Gastrocnemius medialis (tissue), 4 donors: Measurements from ENCODE around the gene SUPT3H. TPM values are rescaled to one million over a fixed set of nuclear protein-coding genes. Genes with fewer than 3 reads are reported as not detected.
"Not testable (repeated sequence)": the region's sequence is repeated elsewhere in the genome, so short reads cannot be mapped to it uniquely, and the experiment has no call there.

ENCODE experiments used
- ATAC-seq, 2 donors: fragments of 150-250 bp; one replicate each; pipeline ENCODE4 v1.9.1; 2016
- DNase-seq, 2 donors: peaks; one replicate each; pipeline ENCODE4 v3.0.0-alpha.2; 2019
- H3K27ac ChIP-seq, 4 donors: fragments of 200-600 bp; sonication (generic); 1 replicate in 1 of 4; 2 replicates in 3 of 4; pipeline ENCODE4 v1.5.1; 2016 to 2018; ENCODE audit warnings: mild to moderate bottlenecking in 2 of 4, moderate library complexity in 1 of 4
- H3K27me3 ChIP-seq, 3 donors: fragments of 200-600 bp; sonication (generic) in 2 of 3; 1 replicate in 1 of 3; 2 replicates in 2 of 3; pipeline versions ENCODE4 v1.5.1 to v1.6.0; 2016 to 2019; ENCODE audit warnings: mild to moderate bottlenecking in 1 of 3, moderate library complexity in 1 of 3
- H3K36me3 ChIP-seq, 2 donors: fragments of 200-600 bp; sonication (generic) in 1 of 2; one replicate each; pipeline ENCODE4 v1.5.1; 2017 to 2018
- H3K4me1 ChIP-seq, 2 donors: fragments of 200-600 bp; sonication (generic) in 1 of 2; one replicate each; pipeline ENCODE4 v1.5.1; 2016 to 2017; ENCODE audit warnings: mild to moderate bottlenecking in 2 of 2
- H3K4me3 ChIP-seq, 4 donors: fragments of 200-600 bp; sonication (generic) in 3 of 4; 1 replicate in 1 of 4; 2 replicates in 3 of 4; pipeline ENCODE4 v1.5.1; 2016 to 2019; ENCODE audit warnings: mild to moderate bottlenecking in 2 of 4
- H3K9me3 ChIP-seq, 3 donors: fragments of 200-600 bp; sonication (generic) in 2 of 3; 1 replicate in 1 of 3; 2 replicates in 2 of 3; pipeline ENCODE4 v1.5.1; 2016 to 2019
- CTCF ChIP-seq, 5 experiments: fragments of 450-650 bp in 3 of 5; fragments of 200-600 bp in 2 of 5; sonication (generic) in 2 of 5; IDR thresholded peaks in 4 of 5; conservative IDR thresholded peaks in 1 of 5; 1 replicate in 4 of 5; 2 replicates in 1 of 5; pipeline ENCODE4 v1.5.1; 2016 to 2019; ENCODE audit warnings: antibody characterized with exemption in 5 of 5, mild to moderate bottlenecking in 3 of 5, moderate library complexity in 3 of 5
- POLR2A ChIP-seq, 2 donors: fragments of 450-650 bp; IDR thresholded peaks; one replicate each; pipeline ENCODE4 v1.6.1; 2017; ENCODE audit warnings: antibody characterized with exemption in 2 of 2, mild to moderate bottlenecking in 2 of 2, moderate library complexity in 2 of 2
- in situ Hi-C, 4 donors: fragments of 200-750 bp; cut with MboI; loops; one replicate each; pipeline versions ENCODE4 v1.15.0 to v1.8.0; 2017; ENCODE audit warnings: low sequenced_read_pairs in 4 of 4
- intact Hi-C: fragments of 100-400 bp; cut with DNase I; formaldehyde crosslinking; loops from one replicate; pipeline ENCODE4 v1.15.1; 2023; ENCODE audit warnings: low total_unique reads
- total RNA-seq, 4 donors: library from RNA; depleted of rRNA; stranded (reverse); fragments of >200 nt; gene quantifications; one replicate each; pipeline versions ENCODE4 v1.1.0 to v1.2.3, GENCODE V29; 2016

The SUPT3H gene
- total RNA-seq, 4 donors from 2014 or later: 1.5 to 9.0 (median 4.2) TPM

- no peaks in the 10 kb centered on the region for H3K36me3 ChIP-seq
- no peak for ATAC-seq
- no peaks in the 10 kb centered on the region for H3K9me3 ChIP-seq
- in situ Hi-C loops (no loop called here), intact Hi-C loops (no loop called here)
- no peak for TF ChIP-seq POLR2A (IDR thresholded peaks at IDR 0.05)
- no peak overlapping the region for H3K4me3 ChIP-seq
- H3K4me1 ChIP-seq: no peaks in the 10 kb centered on the region
- no peak for DNase-seq
- no peak overlapping the region for H3K27ac ChIP-seq
- H3K27me3 ChIP-seq: no peaks in the 10 kb centered on the region
Observed at GRCh38 chr6:45293306-45293705, 84.4 kb downstream of the SUPT3H start.

GRCh38 chr6:45289751-45290514, 87.8 kb downstream of the SUPT3H start:
- in situ Hi-C loops: no loop called here
- no peaks in the 10 kb centered on the region for H3K36me3 ChIP-seq
- ATAC-seq: no peak

GRCh38 chr6:45286707-45287106, 91.0 kb downstream of the SUPT3H start:
- ATAC-seq, DNase-seq, H3K27me3 ChIP-seq, H3K4me3 ChIP-seq, in situ Hi-C loops, H3K36me3 ChIP-seq, H3K4me1 ChIP-seq, intact Hi-C loops, H3K9me3 ChIP-seq, H3K27ac ChIP-seq: not testable (repeated sequence)

More at GRCh38 chr6:45289751-45290514, 87.8 kb downstream of the SUPT3H start:
- no peaks in the 10 kb centered on the region for H3K27me3 ChIP-seq
- H3K27ac ChIP-seq: no peak overlapping the region
- DNase-seq: no peak
- H3K4me1 ChIP-seq: no peaks in the 10 kb centered on the region
- intact Hi-C loops: no loop called here
- H3K9me3 ChIP-seq: no peaks in the 10 kb centered on the region
- no peak overlapping the region for H3K4me3 ChIP-seq
- TF ChIP-seq CTCF (IDR thresholded peaks at IDR 0.05 in 4 of 5, conservative IDR thresholded peaks at IDR 0.05 in 1 of 5) (no peak), POLR2A (IDR thresholded peaks at IDR 0.05) (no peak)

GRCh38 chr6:45278367-45278766, 99.4 kb downstream of the SUPT3H start:
- H3K9me3 ChIP-seq: no peaks in the 10 kb centered on the region
- TF ChIP-seq CTCF (IDR thresholded peaks at IDR 0.05 in 4 of 5, conservative IDR thresholded peaks at IDR 0.05 in 1 of 5): no peak
- TF ChIP-seq POLR2A (IDR thresholded peaks at IDR 0.05): no peak
- ATAC-seq (no peak), DNase-seq (no peak)
- H3K36me3 ChIP-seq: no peaks in the 10 kb centered on the region
- in situ Hi-C loops (no loop called here), intact Hi-C loops (no loop called here)
- no peak overlapping the region for H3K27ac ChIP-seq
- H3K4me3 ChIP-seq: no peak overlapping the region
- H3K27me3 ChIP-seq: no peaks in the 10 kb centered on the region
- H3K4me1 ChIP-seq: no peaks in the 10 kb centered on the region

GRCh38 chr6:45277741-45278140, 100.0 kb downstream of the SUPT3H start:
- intact Hi-C loops, H3K36me3 ChIP-seq, in situ Hi-C loops, H3K9me3 ChIP-seq, H3K4me1 ChIP-seq, ATAC-seq, DNase-seq, H3K27me3 ChIP-seq, H3K27ac ChIP-seq, H3K4me3 ChIP-seq: not testable (repeated sequence)

GRCh38 chr6:45275358-45275757, 102.4 kb downstream of the SUPT3H start:
- ATAC-seq: no peak
- H3K4me1 ChIP-seq: no peaks in the 10 kb centered on the region

More at GRCh38 chr6:45275358-45275757, 102.4 kb downstream of the SUPT3H start:
- in situ Hi-C loops (no loop called here), intact Hi-C loops (no loop called here)
- TF ChIP-seq CTCF (IDR thresholded peaks at IDR 0.05 in 4 of 5, conservative IDR thresholded peaks at IDR 0.05 in 1 of 5) (no peak), POLR2A (IDR thresholded peaks at IDR 0.05) (no peak)
- Histone ChIP-seq H3K27ac (no peak overlapping the region), H3K27me3 (no peaks in the 10 kb centered on the region), H3K9me3 (no peaks in the 10 kb centered on the region), H3K4me3 (no peak overlapping the region), H3K36me3 (no peaks in the 10 kb centered on the region)
- DNase-seq: no peak
